Neural crest cell (in vitro differentiated cells): Measurements from ENCODE around the gene MDN1. TPM values are rescaled to one million over a fixed set of nuclear protein-coding genes. Genes with fewer than 3 reads are reported as not detected.

Source experiments
- total RNA-seq: library from RNA; stranded (reverse); gene quantifications from 2 replicates; pipeline ENCODE4 v1.2.1, GENCODE V29; 2021

Gene MDN1
- total RNA-seq, 1 donor from 2014 or later, result 49.0 TPM

Other genes with a start within 250 kb of the MDN1 start
- gene LYRM2, start 181.0 kb downstream of the MDN1 start, total RNA-seq, result 53.0 and 54.7 TPM in 2 replicates
- gene CASP8AP2, start 10.1 kb upstream of the MDN1 start, total RNA-seq, result 36.6 and 38.3 TPM in 2 replicates
- not detected in 2 replicates for gene GJA10, start 74.7 kb upstream of the MDN1 start, total RNA-seq